SU-DHL-6 (cell line): ENCODE measurements around the gene SH3PXD2A.

Experiments
- H2AFZ ChIP-seq: fragments of 200-600 bp; sonication (generic); 2 replicates; pipeline ENCODE4 v1.6.1; 2014; ENCODE audit warnings: low read depth, mild to moderate bottlenecking, moderate library complexity, mixed read lengths, antibody characterized with exemption, low read length; ENCODE audit not compliant: severe bottlenecking
- H3F3A ChIP-seq: fragments of 200-600 bp; shearing (Covaris generic); 2 replicates; pipeline ENCODE4 v1.6.0; 2016; ENCODE audit warnings: antibody characterized with exemption, mild to moderate bottlenecking; ENCODE audit not compliant: insufficient read depth
- H3K27ac ChIP-seq: fragments of 200-600 bp; sonication (generic); 2 replicates; pipeline ENCODE4 v1.5.1; 2016; ENCODE audit warnings: low read depth, mild to moderate bottlenecking, low read length, moderate library complexity, mixed read lengths
- H3K27me3 ChIP-seq: fragments of 200-600 bp; sonication (generic), shearing (Covaris generic); 2 replicates; pipeline ENCODE4 v1.6.0; 2014; ENCODE audit warnings: mild to moderate bottlenecking, low read length
- H3K36me3 ChIP-seq: fragments of 200-600 bp; sonication (generic); 2 replicates; pipeline ENCODE4 v1.6.1; 2014; ENCODE audit warnings: mild to moderate bottlenecking, low read length, mixed read lengths
- H3K4me2 ChIP-seq: fragments of 300-600, 200-600 bp; shearing (Covaris generic), sonication (generic); 2 replicates; pipeline ENCODE4 v1.6.0; 2014; ENCODE audit warnings: low read length, low read depth, mild to moderate bottlenecking; ENCODE audit not compliant: poor library complexity, severe bottlenecking
- H3K4me3 ChIP-seq: fragments of 200-600 bp; sonication (generic); 2 replicates; pipeline ENCODE4 v1.5.1; 2014; ENCODE audit warnings: antibody characterized with exemption, low read length, mild to moderate bottlenecking, mixed read lengths; ENCODE audit not compliant: insufficient read depth, poor library complexity, severe bottlenecking
- H3K79me2 ChIP-seq: fragments of 200-600 bp; sonication (generic); 2 replicates; pipeline ENCODE4 v1.6.1; 2014; ENCODE audit warnings: mild to moderate bottlenecking, low read length, moderate library complexity; ENCODE audit not compliant: insufficient read depth
- H3K9ac ChIP-seq: fragments of 200-600 bp; sonication (generic); 2 replicates; pipeline ENCODE4 v1.7.0; 2014; ENCODE audit warnings: mild to moderate bottlenecking, low read length
- H3K9me2 ChIP-seq: fragments of 200-600 bp; sonication (generic); replicated peaks from 2 replicates; pipeline ENCODE4 v1.6.1; 2014; ENCODE audit warnings: low read length; ENCODE audit not compliant: insufficient read depth
- H3K9me3 ChIP-seq: fragments of 200-600 bp; sonication (generic); 2 replicates; pipeline ENCODE4 v1.6.1; 2014; ENCODE audit warnings: low read length, mixed read lengths; ENCODE audit not compliant: insufficient read depth
- H4K20me1 ChIP-seq: fragments of 200-600 bp; sonication (generic); 2 replicates; pipeline ENCODE4 v1.6.1; 2014; ENCODE audit warnings: low read depth, mild to moderate bottlenecking, antibody characterized with exemption, low read length, moderate library complexity, mixed read lengths
- EZH2phosphoT487 ChIP-seq: fragments of 200-600 bp; sonication (generic), shearing (Covaris generic); conservative IDR thresholded peaks from 2 replicates; pipeline ENCODE4 v1.6.1; 2018; ENCODE audit warnings: mild to moderate bottlenecking, antibody characterized with exemption, low read length, moderate library complexity, mixed read lengths
- TF ChIP-seq, protein P1 (sequence below): fragments of 200-600 bp; sonication (generic); IDR thresholded peaks from one replicate; pipeline ENCODE4 v1.5.1; 2017; ENCODE audit warnings: antibody characterized with exemption, mild to moderate bottlenecking, low read length, moderate library complexity; ENCODE audit not compliant: insufficient read depth, poor library complexity, severe bottlenecking

The SH3PXD2A gene

GRCh38 chr10:103763374-103764202 is 91.8 kb downstream of the SH3PXD2A start:
- Histone ChIP-seq H3K36me3 (no peaks in the 10 kb centered on the region), H3K79me2 (no peaks in the 10 kb centered on the region), H3K27me3 (no peaks in the 10 kb centered on the region), H3K4me3 (no peak overlapping the region), H3K9me2 (no peaks in the 10 kb centered on the region), H3K9me3 (no peaks in the 10 kb centered on the region), H3F3A (no peaks in the 10 kb centered on the region), H3K9ac (no peak overlapping the region), H4K20me1 (no peaks in the 10 kb centered on the region), H3K4me2 (no peak overlapping the region), H3K27ac (no peak overlapping the region), H2AFZ (no peak overlapping the region)
- TF ChIP-seq EZH2phosphoT487 = no peak
- TF ChIP-seq, protein P1, sequence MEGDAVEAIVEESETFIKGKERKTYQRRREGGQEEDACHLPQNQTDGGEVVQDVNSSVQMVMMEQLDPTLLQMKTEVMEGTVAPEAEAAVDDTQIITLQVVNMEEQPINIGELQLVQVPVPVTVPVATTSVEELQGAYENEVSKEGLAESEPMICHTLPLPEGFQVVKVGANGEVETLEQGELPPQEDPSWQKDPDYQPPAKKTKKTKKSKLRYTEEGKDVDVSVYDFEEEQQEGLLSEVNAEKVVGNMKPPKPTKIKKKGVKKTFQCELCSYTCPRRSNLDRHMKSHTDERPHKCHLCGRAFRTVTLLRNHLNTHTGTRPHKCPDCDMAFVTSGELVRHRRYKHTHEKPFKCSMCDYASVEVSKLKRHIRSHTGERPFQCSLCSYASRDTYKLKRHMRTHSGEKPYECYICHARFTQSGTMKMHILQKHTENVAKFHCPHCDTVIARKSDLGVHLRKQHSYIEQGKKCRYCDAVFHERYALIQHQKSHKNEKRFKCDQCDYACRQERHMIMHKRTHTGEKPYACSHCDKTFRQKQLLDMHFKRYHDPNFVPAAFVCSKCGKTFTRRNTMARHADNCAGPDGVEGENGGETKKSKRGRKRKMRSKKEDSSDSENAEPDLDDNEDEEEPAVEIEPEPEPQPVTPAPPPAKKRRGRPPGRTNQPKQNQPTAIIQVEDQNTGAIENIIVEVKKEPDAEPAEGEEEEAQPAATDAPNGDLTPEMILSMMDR = no peak

DNA sequence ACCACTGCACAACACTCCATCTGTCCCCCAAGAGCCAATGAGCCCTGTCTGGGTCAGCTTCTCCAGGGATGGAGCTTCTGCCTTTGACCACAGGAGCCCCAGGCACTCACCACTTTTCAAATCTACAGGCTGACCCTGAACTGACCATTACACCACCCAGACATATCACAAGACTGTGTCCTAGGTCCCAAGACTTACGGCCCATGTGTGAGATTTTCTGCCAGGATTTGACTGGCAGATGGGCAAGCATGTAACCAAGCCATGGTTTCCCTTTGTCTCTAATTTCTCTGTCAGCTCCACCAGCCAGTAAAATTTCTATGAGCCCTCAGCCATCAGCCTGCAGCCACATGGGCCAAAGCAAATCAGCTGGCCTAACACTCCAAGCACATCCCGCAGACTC is 92.5 kb downstream of the SH3PXD2A start:
- Histone ChIP-seq H3K4me3 (no peak overlapping the region), H3F3A (no peaks in the 10 kb centered on the region), H3K9me3 (no peaks in the 10 kb centered on the region), H3K9me2 (no peaks in the 10 kb centered on the region), H3K27ac (no peak overlapping the region), H3K79me2 (no peaks in the 10 kb centered on the region), H3K27me3 (no peaks in the 10 kb centered on the region), H3K4me2 (no peak overlapping the region), H2AFZ (no peak overlapping the region), H3K36me3 (no peaks in the 10 kb centered on the region), H3K9ac (no peak overlapping the region), H4K20me1 (no peaks in the 10 kb centered on the region)
- no peak for TF ChIP-seq EZH2phosphoT487
- TF ChIP-seq, protein P1 = no peak

DNA sequence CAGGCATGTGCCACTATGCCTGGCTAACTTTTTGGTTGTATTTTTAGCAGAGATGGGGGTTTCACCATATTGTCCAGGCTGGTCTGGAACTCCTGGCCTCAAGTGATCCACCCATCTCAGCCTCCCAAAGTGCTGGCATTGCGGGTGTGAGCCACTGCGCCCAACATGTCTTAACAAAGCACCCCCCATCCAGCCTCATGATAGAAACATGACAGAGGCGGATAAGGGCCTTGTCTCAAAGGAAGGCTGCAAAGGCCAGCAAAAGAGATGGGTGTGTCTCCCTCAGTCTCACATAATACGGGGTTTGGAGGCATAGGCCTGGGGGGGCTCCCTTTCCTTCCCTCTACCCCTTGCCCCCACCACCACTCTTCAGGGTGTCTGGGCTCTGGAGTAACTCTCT is 93.2 kb downstream of the SH3PXD2A start:
- H3K27ac ChIP-seq = no peak overlapping the region
- no peak overlapping the region for H3K4me3 ChIP-seq

More for the DNA sequence above, 93.2 kb downstream of the SH3PXD2A start:
- Histone ChIP-seq H3K9me3 (no peaks in the 10 kb centered on the region), H3F3A (no peaks in the 10 kb centered on the region), H3K9me2 (no peaks in the 10 kb centered on the region), H2AFZ (no peak overlapping the region), H3K9ac (no peak overlapping the region), H3K36me3 (no peaks in the 10 kb centered on the region), H3K27me3 (no peaks in the 10 kb centered on the region), H3K4me2 (no peak overlapping the region), H3K79me2 (no peaks in the 10 kb centered on the region), H4K20me1 (no peaks in the 10 kb centered on the region)
- TF ChIP-seq, protein P1 = no peak
- TF ChIP-seq EZH2phosphoT487 = no peak
